HG02678 (cell line): ENCODE measurements around the gene FER1L5.

Source experiments
- ATAC-seq: cut with Tn5 transposase; IDR thresholded peaks from one replicate; pipeline ENCODE4 v1.9.1; 2021; ENCODE audit warnings: mild to moderate bottlenecking, moderate library complexity; ENCODE audit not compliant: unreplicated experiment

FER1L5 gene

DNA sequence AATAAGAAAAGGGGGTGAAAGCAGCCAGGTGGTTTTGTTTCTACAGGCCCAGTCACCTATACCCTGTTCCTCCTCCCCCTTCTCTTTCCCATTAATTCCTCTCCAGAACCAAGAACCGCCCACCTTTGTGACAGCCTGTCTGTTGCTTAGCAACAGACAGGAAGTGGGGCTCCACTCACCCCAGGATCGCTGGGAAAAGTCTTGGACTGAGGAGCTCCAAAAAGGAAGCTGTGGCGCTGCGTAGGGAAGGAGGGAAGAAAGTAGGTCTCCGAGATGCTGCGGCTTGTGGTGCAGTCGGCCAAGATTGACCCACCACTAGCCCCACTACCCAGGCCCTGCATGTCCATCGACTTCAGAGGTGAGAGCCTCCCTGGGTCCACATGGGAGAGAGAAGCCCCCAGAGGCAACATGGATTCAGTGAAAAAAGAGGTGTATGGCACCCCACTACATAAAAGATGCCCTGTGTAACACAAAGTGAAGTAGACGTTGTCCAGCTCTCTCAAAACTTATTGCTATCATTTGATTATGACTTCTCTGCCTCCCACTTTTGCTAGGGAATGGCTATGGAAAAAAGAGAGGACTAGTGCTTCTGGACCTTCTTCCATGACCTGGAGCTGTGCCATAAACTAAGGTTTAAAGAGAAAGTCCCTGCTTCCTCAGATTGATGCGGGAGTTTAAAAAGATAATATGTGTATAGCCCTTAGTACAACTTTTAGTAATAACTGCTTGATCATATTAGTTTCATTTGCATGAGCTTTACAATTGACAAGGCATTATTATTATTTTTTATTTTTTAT lies at the start of gene FER1L5:
Gene FER1L5 (plus strand): TSS at position 201 of the 797 bp plus-strand sequence. CDS start 73 bp downstream, at position 274.
- no peak for ATAC-seq

DNA sequence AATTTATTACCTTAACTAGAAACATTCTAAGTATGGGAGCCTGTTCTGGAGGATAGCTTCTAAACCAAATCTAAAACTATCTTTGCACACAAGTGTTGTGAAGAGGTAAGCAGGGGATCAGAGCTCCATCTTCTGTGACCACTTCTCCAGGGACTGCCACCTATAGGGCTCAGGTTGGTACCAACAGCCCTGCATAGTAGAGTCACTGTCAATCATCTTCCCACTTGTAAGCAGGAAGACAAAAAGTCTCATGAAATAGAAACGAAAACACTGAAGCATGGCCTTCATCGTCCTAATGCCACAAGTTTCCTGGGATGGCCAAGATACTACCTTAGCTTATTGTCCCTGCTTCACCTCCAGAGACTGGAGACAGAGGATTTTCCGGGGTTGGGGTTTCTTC lies 48.3 kb upstream of the FER1L5 start:
- no peak for ATAC-seq

DNA sequence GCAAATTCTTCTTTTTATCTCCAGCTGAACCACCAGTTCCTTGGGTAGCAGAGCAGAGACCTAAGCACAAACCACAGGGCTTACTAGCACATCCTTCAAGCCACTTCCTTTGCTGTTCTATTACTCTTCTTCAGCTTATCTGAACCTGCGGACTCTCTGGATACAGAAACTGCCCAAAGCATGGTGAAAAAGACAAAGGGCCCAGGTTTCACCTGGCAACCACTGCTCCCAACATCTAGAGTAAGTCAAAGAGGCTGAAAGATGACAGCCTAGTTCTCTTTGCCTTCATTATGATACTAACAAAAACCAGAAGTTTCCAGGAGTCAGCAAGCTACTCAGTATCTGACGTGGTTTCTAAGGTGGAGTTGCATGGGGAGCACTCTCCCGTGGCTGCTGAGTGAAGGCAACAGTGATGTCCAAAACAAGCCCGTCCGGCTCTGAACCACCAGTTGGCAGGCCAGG lies 47.8 kb upstream of the FER1L5 start:
- ATAC-seq, result no peak

DNA sequence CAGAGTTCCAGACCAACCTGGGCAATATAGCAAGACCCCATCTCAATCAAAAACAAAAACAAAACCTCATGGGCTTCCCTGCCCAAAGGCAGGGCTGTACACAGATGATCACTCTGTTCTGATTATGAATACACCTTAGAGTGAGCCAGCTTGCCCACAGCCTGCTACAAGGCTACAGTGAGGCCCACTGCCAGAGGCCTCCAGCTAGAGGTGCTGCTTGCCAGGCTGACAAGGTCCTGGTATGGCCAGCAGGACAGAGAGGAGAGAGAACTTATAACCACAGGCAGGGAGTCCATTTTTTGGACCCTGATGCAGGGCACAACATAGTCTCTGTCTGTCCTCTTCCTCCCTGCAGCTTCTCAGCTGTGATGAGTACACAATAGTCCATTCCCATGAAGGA lies 46.0 kb upstream of the FER1L5 start:
- ATAC-seq, result no peak

DNA sequence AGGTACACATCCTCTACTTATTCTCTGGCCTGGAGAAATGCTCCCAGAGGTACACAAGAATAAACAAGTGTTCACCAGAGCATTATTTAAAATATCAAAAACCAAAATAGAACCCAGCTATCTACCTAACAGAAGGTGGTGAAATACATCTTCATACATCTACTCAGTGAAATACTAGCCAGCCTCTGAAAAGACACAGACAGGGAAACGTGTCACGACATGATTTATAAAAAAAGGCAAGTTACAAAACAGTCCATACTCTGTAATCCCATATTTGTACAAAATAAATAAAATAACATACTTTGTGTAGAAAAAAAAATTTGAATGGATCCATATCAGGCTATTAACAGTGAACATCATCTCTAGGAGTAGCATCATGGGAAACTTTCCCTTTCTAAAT lies 42.6 kb upstream of the FER1L5 start:
- no peak for ATAC-seq

DNA sequence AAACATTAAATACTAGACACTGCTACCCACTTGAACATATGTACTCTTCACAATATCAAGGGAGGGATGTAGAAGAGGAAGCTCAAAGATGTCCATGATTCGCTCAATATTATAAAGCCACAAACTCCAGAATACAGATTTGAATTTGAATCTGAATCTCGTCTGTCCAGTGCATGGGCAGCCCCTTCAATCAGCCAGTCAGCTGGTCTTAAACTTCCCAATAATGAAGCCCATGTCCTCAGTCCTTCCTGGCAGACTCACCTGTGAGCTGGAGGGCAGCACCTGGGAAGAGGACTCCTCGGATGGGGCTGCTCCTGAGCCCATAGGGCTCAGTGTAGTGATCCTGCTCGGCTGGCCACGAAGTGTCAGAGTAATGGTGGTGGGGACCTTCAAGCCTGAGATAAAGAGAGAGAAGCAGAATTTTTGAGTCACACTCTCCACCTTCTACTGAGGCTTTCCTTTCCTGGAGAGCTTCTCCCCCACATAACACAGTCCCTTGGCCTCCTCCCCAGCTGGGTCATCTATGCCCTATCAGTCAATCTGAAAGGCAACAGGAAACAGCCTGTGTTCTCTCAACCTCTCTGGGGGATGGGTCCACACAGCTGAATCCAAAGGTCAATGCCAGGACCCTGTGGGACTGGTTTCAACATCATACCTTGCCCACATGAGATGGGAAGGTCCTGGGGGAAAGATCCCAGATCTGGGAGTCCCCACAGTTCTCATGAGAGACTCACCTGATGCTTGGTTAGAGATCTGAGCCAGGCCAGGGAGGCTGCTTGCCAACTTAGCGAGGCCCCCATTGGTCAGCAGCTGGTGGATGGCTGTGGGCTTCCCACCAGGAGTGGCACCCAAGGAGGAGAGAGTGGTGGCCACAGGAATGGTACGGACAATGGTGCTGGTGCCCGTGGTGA lies 40.9 kb upstream of the FER1L5 start:
- no peak for ATAC-seq

DNA sequence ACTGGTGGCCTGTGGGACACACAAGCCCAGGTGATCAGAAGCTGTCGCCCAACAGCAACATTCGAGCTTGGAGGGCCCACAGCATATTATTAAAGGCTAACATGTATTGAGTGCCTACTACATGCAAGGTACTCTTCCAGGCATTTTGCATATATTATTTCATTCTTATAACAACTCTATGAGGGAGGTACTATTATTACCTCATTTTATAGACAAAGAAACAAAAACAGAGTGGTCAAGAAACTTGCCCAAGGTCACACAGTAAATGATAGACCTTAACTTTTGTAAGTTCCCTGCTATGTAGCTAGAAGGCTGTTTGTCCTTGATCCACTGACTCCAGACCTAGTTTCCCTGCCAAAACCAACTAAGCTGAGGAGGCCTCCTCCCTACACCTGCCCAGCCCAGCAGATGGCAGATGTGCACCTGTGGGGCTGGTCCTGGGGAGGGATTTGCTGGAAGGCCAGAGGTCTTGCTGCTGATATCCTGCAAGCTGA lies 40.2 kb upstream of the FER1L5 start:
- no peak for ATAC-seq

DNA sequence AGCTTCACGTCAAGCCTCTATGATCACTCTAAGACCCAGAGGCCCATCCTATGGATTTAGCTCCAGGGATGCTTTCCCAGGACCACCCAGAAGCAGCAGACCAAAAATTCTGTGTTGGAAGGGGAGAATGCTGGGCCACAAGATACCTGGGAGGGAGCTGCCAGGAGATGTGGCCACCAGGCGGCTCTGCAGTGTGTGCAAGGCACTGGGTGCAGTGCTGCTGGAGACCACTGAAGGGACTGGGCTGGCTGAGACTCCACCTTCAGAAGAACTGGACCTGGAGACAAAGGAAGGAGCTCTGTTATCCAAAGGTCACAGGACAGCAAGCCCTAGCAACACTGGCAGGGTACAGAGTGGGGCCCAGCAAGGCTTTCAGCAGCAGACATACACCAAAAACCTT lies 38.5 kb upstream of the FER1L5 start:
- no peak for ATAC-seq

DNA sequence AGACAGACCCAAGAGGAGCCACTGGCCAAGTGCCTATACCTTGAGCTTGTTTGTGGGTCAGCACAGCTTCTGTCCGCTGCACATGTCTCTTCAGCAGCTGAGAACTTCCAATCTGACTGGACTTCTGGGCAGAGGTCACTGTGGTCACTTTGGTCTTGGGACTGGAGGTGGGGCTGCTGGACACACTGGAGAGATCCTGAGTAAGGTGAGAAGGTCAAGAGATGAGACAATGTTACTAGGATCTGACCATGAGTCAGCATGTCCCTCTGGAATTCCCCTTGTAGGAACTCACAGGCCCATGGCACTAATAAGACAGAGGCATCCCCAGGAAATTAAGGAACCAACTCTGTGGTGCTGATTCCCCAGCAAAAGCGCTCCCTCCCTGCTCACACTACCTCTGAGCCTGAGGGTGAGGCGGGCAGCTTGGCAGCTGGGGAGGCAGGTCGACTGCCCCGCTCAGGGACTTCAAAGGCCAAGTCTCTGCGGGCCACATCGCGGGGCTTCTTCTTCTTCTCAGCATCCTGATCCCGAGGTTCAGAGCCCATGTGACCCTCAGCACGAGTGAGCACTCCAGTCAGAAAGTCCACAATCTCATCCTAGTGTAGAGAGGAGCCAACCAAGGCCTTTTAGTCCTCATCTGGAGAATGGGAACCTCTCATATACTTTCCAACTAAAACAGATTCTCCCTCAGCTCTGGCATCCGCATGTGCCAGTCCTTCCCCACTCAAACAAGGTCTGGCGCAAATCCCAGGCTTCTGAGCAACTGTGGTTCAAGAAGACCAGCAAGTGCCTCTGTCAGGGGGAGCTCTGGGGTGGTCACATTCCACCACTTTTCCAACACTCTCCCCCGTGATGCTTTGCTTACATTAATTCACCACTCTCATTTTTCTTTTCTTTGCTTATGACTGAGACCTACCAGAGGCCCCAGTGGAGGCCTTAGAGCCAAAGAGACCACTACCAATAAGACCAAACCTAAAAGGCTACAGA lies 33.8 kb upstream of the FER1L5 start:
- ATAC-seq, result no peak

DNA sequence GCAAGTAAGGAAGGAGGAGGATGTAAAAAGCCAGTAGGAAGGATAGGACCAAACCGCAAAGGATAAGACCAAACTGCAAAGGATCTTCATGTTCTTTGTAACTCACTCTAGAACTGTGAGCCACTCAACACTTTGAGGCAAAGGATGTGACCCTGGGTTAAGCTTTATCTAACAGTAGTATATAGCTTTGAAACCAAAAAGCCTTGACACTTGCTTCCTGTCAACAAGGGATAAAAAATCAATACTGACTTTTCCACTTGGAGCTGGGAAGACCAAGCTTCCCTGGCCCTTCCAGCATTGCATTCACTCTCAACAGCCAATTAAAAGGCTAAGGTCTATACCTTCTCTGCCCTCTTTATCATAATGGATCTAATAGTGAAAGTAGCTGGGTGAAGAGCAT lies 26.4 kb upstream of the FER1L5 start:
- no peak for ATAC-seq

DNA sequence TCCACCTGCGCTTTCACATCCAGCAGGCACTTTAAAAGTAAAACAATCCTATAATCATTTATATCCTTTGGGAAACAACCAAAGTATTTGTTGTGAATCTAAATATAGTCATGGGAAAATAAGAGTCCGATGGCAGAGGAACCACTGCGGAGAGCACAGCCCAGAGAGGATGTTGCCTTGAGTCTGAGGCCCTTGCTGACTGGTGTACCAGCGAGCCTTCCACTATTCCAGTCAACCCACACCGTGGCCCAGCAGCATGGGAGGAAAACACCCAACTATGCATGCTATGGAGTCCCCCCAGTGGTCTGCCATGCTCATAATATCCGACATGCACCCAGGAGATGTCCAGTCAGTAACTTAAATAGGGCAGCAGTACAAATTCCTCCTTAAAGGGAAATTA lies 26.0 kb upstream of the FER1L5 start:
- ATAC-seq, result no peak

DNA sequence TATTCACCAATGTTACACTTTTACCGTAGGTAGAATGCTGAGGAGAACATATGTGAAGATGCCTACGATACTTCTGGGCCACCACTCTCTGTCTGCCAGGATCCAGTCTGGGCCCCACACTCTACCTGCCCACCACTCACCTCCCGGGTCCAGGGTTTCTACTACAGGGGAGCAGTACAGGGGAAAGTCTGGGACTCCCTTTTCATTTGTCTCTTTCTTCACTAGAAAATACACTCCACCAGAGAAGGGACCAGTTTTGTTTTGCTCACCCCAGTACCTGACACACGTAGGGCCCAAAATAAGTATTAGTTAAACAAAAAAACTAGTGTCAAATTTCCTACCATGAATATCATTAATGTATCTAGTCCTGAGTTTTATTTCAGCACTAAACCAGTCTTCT lies 25.6 kb upstream of the FER1L5 start:
- no peak for ATAC-seq

DNA sequence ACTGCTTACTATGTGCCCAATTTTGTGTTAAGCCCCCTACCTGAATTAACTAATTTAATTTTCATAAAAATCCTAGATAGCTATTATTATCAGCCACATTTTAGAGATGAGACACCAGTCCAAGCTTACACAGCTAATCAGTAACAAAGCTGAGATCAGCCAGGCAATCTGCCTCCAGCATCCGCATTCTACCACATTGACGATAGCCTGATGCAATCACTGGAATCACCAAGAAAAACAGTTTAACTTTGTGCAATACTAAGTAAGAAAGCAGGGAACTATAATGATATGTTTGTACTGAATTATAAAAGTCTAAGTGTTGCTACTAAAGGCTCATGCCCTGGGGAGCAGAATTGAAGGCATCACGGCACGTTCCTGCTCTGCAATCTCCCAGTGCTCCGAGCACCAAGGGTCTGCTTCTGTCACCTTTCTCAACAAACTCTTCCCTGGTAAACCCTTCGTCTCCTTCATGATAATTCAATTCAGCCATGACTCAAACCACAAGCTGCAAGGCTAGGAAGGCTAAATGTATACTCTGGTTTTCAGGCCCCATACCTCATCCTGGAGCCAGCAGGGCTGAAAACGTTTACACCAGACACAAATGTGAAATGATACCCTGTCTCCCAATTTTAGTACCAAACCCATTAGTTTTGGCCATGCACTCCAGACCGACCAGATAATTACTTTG lies 23.8 kb upstream of the FER1L5 start:
- no peak for ATAC-seq

DNA sequence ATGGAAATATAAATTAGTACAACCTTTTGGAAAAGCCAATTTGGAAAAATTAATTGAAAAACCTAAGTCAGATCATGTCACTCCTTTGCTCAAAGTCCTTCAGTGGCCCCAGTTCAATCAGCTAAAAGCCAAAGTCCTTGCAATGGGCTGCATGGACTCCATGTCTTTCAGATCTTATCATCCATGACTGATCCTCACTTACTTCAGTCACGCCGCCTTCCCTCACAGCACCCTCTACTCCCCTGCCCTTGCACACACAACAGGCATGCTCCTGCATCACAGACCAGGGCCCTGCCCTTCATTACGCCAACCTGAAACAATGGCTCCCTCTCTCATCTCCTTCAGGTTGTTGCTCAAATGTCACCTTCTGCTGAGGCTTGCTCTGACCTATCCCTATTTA lies 20.0 kb upstream of the FER1L5 start:
- ATAC-seq, result no peak

DNA sequence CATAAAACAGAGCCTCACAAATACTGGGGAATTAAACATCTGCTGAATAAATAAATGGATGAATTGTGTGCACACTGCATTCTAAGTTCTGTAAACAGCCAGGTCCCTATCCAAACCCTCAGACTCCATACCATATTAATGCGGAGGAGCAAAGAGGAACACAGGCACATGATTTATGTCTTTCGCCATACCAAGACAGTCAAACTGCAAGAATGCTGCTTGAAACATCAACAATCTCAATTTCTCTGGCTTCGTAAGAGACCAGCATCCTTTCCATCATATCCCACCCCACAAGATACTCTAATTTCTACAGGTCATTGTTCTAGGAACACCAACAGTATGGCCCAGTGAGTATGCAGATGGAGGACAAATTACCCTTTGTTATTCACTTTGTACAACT lies 19.4 kb upstream of the FER1L5 start:
- ATAC-seq, result no peak

DNA sequence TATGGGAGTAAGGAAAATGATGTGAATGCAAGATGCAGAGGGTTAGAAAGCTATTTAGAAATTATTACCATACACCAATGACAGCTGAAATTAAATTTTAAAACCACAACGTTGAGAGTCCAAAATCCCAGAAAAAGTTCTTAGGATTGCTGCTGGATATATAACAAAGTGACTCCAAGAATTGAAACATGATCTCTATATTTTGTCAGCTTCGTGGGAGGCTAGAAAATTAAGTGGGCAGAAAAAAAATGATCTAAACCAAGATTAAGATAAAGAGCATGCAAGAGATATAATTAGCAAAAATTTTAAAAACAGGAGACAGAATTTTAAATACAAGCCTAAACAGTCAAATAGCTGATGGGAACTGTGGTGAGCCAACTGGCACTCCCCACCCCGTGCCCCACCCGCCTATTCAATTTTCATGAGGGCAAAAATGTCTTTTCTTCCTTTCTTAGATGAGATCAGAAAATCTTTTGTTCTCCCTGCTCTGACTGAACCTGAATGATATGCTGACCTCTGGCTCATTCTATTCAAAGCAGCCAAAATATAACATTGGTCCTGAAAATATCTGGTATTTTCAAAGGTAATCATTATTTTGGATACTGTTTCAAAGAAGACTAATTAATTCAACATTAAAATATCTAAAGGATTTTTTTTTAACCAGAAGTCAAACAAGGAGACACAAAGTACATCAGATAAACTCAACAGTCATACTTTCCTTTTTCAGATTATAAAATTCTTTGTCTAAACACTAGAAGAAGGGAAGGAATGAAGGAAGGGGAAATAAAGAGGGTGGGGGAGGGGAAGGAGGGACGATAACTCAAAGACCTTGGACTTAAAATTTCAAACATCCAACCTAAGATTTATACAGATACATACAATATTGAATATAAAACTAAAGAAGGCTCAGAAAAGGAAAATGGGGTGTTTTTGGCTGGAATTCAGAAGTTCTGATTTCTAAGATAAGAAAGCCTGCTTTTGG lies 16.7 kb upstream of the FER1L5 start:
- ATAC-seq, result no peak

DNA sequence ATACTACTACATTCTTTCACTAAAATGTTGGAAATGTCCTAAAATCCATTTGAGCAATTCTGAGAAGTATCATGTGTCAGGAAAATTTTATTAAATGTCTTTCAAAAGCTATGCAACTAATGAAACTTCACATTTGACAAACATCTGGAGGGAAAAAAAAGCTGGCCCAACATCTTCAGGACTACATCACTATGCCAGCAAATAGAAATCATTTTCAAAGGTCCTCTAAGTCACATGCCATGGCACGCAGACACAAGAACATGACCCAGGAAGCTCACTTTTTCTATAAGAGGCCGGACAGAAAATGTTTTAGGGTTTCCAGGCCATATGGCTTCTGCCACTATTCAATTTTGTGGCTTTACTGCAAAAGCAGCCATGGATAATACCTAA lies 16.0 kb upstream of the FER1L5 start:
- no peak for ATAC-seq

DNA sequence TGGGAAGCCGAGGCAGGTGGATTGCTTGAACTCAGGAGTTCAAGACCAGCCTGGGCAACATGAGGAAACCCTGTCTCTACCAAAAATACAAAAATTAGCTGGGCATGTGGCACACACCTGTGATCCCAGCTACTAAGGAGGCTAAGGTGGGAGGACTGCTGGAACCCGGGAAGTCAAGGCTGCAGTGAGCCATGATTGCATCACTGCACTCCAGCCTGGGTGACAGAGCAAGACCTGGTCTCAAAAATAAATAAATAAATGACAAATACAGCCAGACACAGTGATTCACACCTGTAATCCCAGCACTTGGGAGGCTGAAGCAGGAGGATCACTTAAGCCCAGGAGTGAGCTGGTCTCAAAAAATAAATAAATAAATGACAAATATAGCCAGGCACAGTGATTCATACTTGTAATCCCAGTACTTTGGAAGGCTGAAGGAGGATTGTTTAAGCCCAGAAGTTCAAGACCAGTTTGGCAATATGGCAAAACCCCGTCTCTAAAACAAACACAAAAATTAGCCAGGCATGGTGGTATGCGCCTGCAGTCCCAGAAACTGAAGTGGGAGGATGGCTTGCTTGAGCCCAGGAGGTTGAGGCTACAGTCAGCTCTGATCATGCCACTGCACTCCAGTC lies 10.6 kb upstream of the FER1L5 start:
- ATAC-seq, result no peak
